Trophoblast cell (in vitro differentiated cells and primary cell): Measurements from ENCODE around the gene STAC2.

Source experiments
- DNase-seq, 2 donors: peaks; one replicate each; pipeline ENCODE4 v3.0.0-alpha.2; 2016
- H2AFZ ChIP-seq: 2 replicates; pipeline ENCODE4 v1.6.1; 2013; ENCODE audit warnings: low read length, moderate library complexity, mild to moderate bottlenecking; ENCODE audit not compliant: insufficient read depth, poor library complexity
- H2AK5ac ChIP-seq: 2 replicates; pipeline ENCODE4 v1.6.1; 2013; ENCODE audit warnings: mild to moderate bottlenecking, low read length
- H2BK120ac ChIP-seq: 2 replicates; pipeline ENCODE4 v1.6.1; 2013; ENCODE audit warnings: low read length, mild to moderate bottlenecking, moderate library complexity; ENCODE audit not compliant: insufficient read depth, poor library complexity
- H2BK12ac ChIP-seq: 2 replicates; pipeline ENCODE4 v1.6.1; 2013; ENCODE audit warnings: mild to moderate bottlenecking, low read length, moderate library complexity
- H2BK5ac ChIP-seq: 2 replicates; pipeline ENCODE4 v1.6.1; 2013; ENCODE audit warnings: low read length, low read depth, moderate library complexity, mild to moderate bottlenecking; ENCODE audit not compliant: poor library complexity
- H3K14ac ChIP-seq: 2 replicates; pipeline ENCODE4 v1.6.1; 2013; ENCODE audit warnings: mild to moderate bottlenecking, low read length
- H3K18ac ChIP-seq: 2 replicates; pipeline ENCODE4 v1.6.1; 2013; ENCODE audit warnings: mild to moderate bottlenecking, low read length
- H3K23ac ChIP-seq: 2 replicates; pipeline ENCODE4 v1.6.1; 2013; ENCODE audit warnings: low read length
- H3K27ac ChIP-seq: 2 replicates; pipeline ENCODE4 v1.5.1; 2013; ENCODE audit warnings: low read depth, mild to moderate bottlenecking, inconsistent platforms, low read length, moderate library complexity
- H3K27me3 ChIP-seq: 2 replicates; pipeline ENCODE4 v1.6.1; 2013; ENCODE audit warnings: inconsistent platforms, mild to moderate bottlenecking, low read length, moderate library complexity; ENCODE audit not compliant: insufficient read depth
- H3K36me3 ChIP-seq, 2 experiments: 1 replicate in 1 of 2; 2 replicates in 1 of 2; pipeline ENCODE4 v1.6.1; 2013; ENCODE audit warnings: low read length in 2 of 2, mild to moderate bottlenecking in 2 of 2, moderate library complexity in 1 of 2; ENCODE audit not compliant: insufficient read depth in 2 of 2, control insufficient read depth in 1 of 2
- H3K4ac ChIP-seq: 2 replicates; pipeline ENCODE4 v1.6.1; 2013; ENCODE audit warnings: low read depth, mild to moderate bottlenecking, low read length, moderate library complexity
- H3K4me1 ChIP-seq, 2 experiments: 1 replicate in 1 of 2; 2 replicates in 1 of 2; pipeline ENCODE4 v1.6.1; 2013; ENCODE audit warnings: low read length in 2 of 2, mild to moderate bottlenecking in 2 of 2, moderate library complexity in 1 of 2; ENCODE audit not compliant: insufficient read depth in 2 of 2, control insufficient read depth in 1 of 2
- H3K4me2 ChIP-seq: 2 replicates; pipeline ENCODE4 v1.6.1; 2013; ENCODE audit warnings: inconsistent platforms, mild to moderate bottlenecking, low read length, moderate library complexity
- H3K4me3 ChIP-seq: 2 replicates; pipeline ENCODE4 v1.5.1; 2013; ENCODE audit warnings: mild to moderate bottlenecking, low read depth, low read length, inconsistent platforms
- H3K79me1 ChIP-seq: one replicate; pipeline ENCODE4 v1.6.1; 2013; ENCODE audit warnings: low read length
- H3K79me2 ChIP-seq: 2 replicates; pipeline ENCODE4 v1.6.1; 2013; ENCODE audit warnings: low read length, mild to moderate bottlenecking; ENCODE audit not compliant: control insufficient read depth, insufficient read depth, poor library complexity
- H3K9ac ChIP-seq: 2 replicates; pipeline ENCODE4 v1.6.1; 2013; ENCODE audit warnings: mild to moderate bottlenecking, low read length
- H3K9me3 ChIP-seq: 2 replicates; pipeline ENCODE4 v1.6.1; 2013; ENCODE audit warnings: low read depth, mild to moderate bottlenecking, control low read depth, inconsistent platforms, low read length; ENCODE audit not compliant: insufficient read depth
- H4K12ac ChIP-seq: 2 replicates; pipeline ENCODE4 v1.6.1; 2013; ENCODE audit warnings: low read depth, mild to moderate bottlenecking, low read length, moderate library complexity
- H4K8ac ChIP-seq: 2 replicates; pipeline ENCODE4 v1.6.1; 2013; ENCODE audit warnings: low read depth, mild to moderate bottlenecking, low read length, moderate library complexity
- H4K91ac ChIP-seq: one replicate; pipeline ENCODE4 v1.6.1; 2013; ENCODE audit warnings: low read depth, mild to moderate bottlenecking, low read length, moderate library complexity
- WGBS: extraction: QIAGEN DNeasy Blood & Tissue Kit; methylation state at CpG from one replicate; pipeline ENCODE4 v1.1.7; 2013; ENCODE audit warnings: missing lambda C conversion rate; ENCODE audit not compliant: insufficient read length, insufficient coverage; ENCODE audit errors: extremely low coverage; 5-methylcytosine and 5-hydroxymethylcytosine counted together

Gene STAC2

DNA sequence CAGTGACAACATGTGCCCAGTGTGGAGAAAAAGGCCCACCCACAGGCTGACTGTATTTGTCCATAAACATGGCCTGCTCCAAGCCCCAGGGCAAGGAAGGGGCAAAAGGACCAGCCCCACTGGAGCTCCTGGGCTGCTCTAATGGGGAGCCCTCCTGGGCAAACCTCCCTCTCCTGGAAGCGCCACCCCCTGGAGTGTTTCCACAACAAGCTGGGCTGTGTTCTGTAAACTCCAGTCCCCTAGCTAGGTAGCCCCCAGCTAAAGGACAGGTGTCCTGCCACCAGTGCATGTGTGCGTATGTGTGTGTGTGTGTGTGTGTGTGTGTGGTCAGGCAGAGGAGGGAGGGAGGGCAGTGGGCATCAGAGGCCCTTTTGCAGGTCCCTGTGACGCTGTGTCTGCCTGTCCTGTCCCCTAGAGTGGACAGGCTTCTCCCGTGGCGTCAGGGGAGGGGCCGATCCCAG, 11.3 kb upstream of the STAC2 start:
- Histone ChIP-seq H2BK120ac (no peak overlapping the region), H3K14ac (no peak overlapping the region), H3K36me3 (no peaks in the 10 kb centered on the region), H3K4me3 (no peak overlapping the region), H3K4me2 (no peak overlapping the region), H3K79me1 (no peaks in the 10 kb centered on the region), H3K18ac (no peak overlapping the region), H3K4me1 (no peaks in the 10 kb centered on the region), H3K27me3 (no peaks in the 10 kb centered on the region), H3K79me2 (no peaks in the 10 kb centered on the region), H4K91ac (no peak overlapping the region), H2BK12ac (no peak overlapping the region), H2BK5ac (no peak overlapping the region), H2AK5ac (no peak overlapping the region), H2AFZ (no peak overlapping the region), H3K4ac (no peak overlapping the region), H3K9ac (no peak overlapping the region), H4K12ac (no peak overlapping the region), H3K27ac (no peak overlapping the region), H3K23ac (no peak overlapping the region), H4K8ac (no peak overlapping the region), H3K9me3 (no peaks in the 10 kb centered on the region)
- whole genome bisulfite sequencing, result no CpG with 5 or more reads among the region's 6 CpGs
- DNase-seq, result no peak

GRCh38 chr17:39236450-39236927, 10.7 kb upstream of the STAC2 start:
- Histone ChIP-seq H4K8ac (no peak overlapping the region), H4K91ac (no peak overlapping the region), H3K4me1 (peaks cover 0 to 2% of the 10 kb centered on the region in 2 experiments), H3K79me2 (no peaks in the 10 kb centered on the region), H3K4me3 (no peak overlapping the region), H3K14ac (no peak overlapping the region), H2BK12ac (no peak overlapping the region), H3K4me2 (no peak overlapping the region), H3K9ac (no peak overlapping the region), H2BK5ac (no peak overlapping the region), H2AFZ (no peak overlapping the region), H3K18ac (no peak overlapping the region), H2BK120ac (no peak overlapping the region), H3K79me1 (no peaks in the 10 kb centered on the region), H3K36me3 (no peaks in the 10 kb centered on the region), H4K12ac (no peak overlapping the region), H3K27me3 (no peaks in the 10 kb centered on the region), H3K23ac (no peak overlapping the region), H3K27ac (no peak overlapping the region), H3K9me3 (no peaks in the 10 kb centered on the region), H3K4ac (no peak overlapping the region), H2AK5ac (no peak overlapping the region)
- whole genome bisulfite sequencing, result no CpG with 5 or more reads among the region's 5 CpGs
- DNase-seq, result no peak

DNA sequence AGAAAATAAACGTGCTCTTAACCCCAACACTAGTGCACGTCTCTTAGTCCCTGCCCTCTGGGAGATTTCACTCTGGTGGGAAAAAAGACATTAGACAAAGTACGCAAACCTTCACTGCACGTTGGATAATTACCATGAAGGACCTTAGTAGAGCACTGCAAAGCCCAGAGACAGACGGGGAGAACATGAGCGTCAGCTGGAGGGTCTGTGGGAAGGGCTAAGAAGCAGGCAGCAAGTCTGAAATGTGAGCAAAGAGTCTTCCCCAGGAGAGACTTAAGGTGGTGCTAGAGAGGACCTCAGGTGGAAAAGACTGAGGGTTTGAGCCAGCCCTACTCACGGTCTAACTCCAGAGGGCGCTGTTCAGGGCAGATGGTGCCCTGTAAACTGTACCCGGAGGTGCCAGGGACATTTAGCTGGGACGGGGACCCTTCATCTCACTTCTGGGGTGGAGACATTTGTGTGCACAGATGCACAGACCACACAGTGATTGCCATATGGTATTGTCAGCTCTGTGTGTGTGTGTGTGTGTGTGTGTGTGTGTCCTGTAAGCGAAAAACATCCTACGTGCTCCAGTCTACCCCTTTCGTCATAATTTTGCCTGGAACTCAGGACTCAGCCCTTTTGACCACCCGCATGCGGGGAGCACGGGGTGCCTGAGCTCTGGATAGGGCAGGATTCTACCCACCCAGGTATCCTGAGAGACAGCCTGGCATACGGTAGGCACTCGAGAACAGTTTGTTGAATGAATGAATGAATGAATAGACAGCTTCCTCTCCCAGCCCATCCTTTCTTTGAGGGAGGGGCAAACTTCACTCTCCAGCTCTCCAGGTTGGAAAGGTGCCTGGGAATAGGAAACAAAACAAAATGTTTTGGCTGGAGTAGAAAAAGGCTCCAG, 10.1 kb upstream of the STAC2 start:
- Histone ChIP-seq H4K8ac (no peak overlapping the region), H3K9me3 (no peaks in the 10 kb centered on the region), H3K27me3 (no peaks in the 10 kb centered on the region), H3K36me3 (no peaks in the 10 kb centered on the region), H2BK12ac (no peak overlapping the region), H3K14ac (no peak overlapping the region), H3K27ac (no peak overlapping the region), H2AK5ac (no peak overlapping the region), H3K79me2 (no peaks in the 10 kb centered on the region), H3K79me1 (no peaks in the 10 kb centered on the region), H3K4ac (no peak overlapping the region), H3K18ac (no peak overlapping the region), H4K12ac (no peak overlapping the region), H3K4me3 (no peak overlapping the region), H3K4me2 (no peak overlapping the region), H2AFZ (no peak overlapping the region), H2BK120ac (no peak overlapping the region), H3K9ac (no peak overlapping the region), H3K23ac (no peak overlapping the region), H2BK5ac (no peak overlapping the region), H4K91ac (no peak overlapping the region), H3K4me1 (peaks cover 0 to 3% of the 10 kb centered on the region in 2 experiments)
- DNase-seq, result peak; percentile 11 to 51
- WGBS, result no CpG with 5 or more reads among the region's 18 CpGs

DNA sequence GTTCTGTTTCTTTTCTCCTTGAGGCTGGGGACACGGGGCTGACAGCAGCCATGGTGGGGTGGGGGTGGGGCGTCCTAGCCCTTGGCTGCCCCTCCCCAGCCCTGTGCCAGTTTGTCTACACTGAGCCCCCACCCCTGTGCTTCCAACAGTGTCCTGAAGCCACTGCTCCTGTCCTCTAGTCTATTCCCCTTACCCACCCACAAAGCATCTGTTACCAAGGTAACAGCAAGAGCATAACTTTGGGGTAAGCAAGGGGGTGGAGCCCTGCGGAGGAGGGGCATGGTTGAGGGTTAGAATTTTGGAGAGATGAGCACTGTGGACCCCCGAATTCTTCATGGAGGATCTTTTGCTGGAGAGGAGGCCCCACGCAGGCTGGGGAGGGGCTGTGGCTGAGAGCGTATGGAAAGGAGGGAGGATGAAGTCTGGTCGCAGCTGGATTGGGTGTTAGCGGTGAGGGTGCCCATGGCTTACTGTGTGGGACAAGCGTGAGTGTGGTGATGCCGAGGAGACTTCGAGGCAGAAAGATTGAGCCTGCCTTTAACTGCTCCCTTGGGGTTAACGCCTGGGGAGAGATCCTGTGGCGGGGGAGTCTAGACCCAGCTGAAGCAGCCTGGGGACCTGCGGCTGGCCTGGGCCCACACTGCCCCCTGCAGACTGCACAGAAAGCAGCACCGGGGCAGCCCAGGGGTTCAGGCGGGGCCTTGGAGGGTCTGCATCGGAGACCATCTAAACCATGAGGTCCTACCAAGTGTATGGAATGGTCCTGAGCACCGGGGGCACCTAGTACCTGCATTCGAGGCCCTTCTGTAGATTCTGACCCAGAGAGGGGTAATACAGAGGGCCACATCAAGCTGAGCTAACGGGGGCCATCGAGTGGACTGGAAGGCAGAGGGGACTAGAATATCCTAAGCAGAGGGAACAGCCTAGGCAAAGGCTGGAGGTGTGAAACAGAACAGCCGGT, 6.1 kb upstream of the STAC2 start:
- Histone ChIP-seq H3K27me3 (peaks cover 3% of the 10 kb centered on the region), H2BK12ac (no peak overlapping the region), H3K23ac (no peak overlapping the region), H2AK5ac (no peak overlapping the region), H4K12ac (no peak overlapping the region), H3K79me1 (no peaks in the 10 kb centered on the region), H4K91ac (no peak overlapping the region), H2BK5ac (no peak overlapping the region), H3K9ac (peak overlapping the region; percentile 57), H3K4me1 (peaks cover 0 to 5% of the 10 kb centered on the region in 2 experiments), H3K18ac (no peak overlapping the region), H2AFZ (no peak overlapping the region), H3K9me3 (no peaks in the 10 kb centered on the region), H3K27ac (no peak overlapping the region), H3K14ac (no peak overlapping the region), H2BK120ac (no peak overlapping the region), H3K36me3 (no peaks in the 10 kb centered on the region), H3K4me3 (no peak overlapping the region), H3K4me2 (peak overlapping the region; percentile 13), H4K8ac (no peak overlapping the region), H3K4ac (no peak overlapping the region), H3K79me2 (no peaks in the 10 kb centered on the region)
- WGBS, result no CpG with 5 or more reads among the region's 22 CpGs
- DNase-seq, result peak in 1 of 2 donors; percentile 34
